ENCODE measurements around the gene TNKS2. TPM values are rescaled to one million over a fixed set of nuclear protein-coding genes. Genes with fewer than 3 reads are reported as not detected.

TNKS2 gene
- total RNA-seq, 4 donors from 2014 or later, result 26.2 to 40.3 (median 29.5) TPM

DNA sequence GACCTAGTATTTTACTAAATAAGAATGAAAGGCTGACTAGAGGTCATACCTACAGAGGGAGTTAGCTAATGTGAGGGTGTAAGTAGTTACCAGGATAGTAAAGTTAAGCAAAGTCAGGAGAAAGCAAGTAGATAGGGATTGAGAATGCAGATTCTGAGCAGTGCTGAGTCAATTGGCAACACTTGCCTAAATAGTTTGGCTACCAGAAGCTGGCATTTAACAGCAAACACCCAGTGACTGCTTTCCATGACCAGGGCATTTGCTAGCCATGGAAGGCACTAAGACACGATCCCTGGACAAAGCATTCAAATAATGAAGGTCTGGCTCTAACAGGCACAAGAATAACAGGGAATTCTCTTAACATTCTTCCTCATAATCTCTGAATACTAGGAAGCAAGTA is 25.9 kb downstream of the TNKS2 start:
- in situ Hi-C loops (cut with MboI; ENCODE audit: low sequenced_read_pairs in 4 of 4), result no loop called here
- TF ChIP-seq, protein P1, sequence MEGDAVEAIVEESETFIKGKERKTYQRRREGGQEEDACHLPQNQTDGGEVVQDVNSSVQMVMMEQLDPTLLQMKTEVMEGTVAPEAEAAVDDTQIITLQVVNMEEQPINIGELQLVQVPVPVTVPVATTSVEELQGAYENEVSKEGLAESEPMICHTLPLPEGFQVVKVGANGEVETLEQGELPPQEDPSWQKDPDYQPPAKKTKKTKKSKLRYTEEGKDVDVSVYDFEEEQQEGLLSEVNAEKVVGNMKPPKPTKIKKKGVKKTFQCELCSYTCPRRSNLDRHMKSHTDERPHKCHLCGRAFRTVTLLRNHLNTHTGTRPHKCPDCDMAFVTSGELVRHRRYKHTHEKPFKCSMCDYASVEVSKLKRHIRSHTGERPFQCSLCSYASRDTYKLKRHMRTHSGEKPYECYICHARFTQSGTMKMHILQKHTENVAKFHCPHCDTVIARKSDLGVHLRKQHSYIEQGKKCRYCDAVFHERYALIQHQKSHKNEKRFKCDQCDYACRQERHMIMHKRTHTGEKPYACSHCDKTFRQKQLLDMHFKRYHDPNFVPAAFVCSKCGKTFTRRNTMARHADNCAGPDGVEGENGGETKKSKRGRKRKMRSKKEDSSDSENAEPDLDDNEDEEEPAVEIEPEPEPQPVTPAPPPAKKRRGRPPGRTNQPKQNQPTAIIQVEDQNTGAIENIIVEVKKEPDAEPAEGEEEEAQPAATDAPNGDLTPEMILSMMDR (IDR thresholded peaks at IDR 0.05 in 4 of 5, conservative IDR thresholded peaks at IDR 0.05 in 1 of 5), result no peak
- TF ChIP-seq POLR2A (IDR thresholded peaks at IDR 0.05), result no peak

DNA sequence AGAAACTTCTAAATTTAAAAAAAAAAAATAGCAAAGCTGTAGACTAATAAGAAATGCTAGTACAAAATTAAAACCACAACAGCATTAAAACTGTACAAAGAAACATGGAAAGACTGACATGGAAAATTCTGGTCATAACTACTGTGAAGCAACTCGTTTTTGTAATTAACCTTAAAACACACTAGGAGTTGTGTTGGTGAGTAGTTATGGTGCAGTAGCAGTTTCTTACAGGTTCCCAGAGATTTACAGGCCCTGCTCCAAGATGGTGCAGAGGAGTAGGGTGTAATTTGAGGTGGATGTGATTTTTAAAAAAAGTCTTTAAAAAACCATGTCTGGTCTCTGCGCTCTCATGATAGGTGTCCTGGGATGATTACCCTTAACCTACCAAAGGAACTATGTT is 31.0 kb downstream of the TNKS2 start:
- in situ Hi-C loops (cut with MboI; ENCODE audit: low sequenced_read_pairs in 4 of 4), result loop anchor here in 2 of 4 donors (25.0 kb wide), 2 partner anchors 633 to 658 kb away; no protein-coding TSS in a partner anchor
- no peaks in the 10 kb centered on the region for H3K4me1 ChIP-seq
- TF ChIP-seq POLR2A (IDR thresholded peaks at IDR 0.05), result no peak
- TF ChIP-seq, protein P1 (IDR thresholded peaks at IDR 0.05 in 4 of 5, conservative IDR thresholded peaks at IDR 0.05 in 1 of 5), result no peak
- no peak overlapping the region for H3K27ac ChIP-seq
- DNase-seq (no peak), ATAC-seq (no peak)
- H3K36me3 ChIP-seq, result peaks cover 3 to 88% of the 10 kb centered on the region in 2 donors
- no peaks in the 10 kb centered on the region for H3K27me3 ChIP-seq
- no peak overlapping the region for H3K4me3 ChIP-seq
- intact Hi-C loops (cut with DNase I; ENCODE audit: low total_unique reads), result no loop called here
- no peaks in the 10 kb centered on the region for H3K9me3 ChIP-seq

More for the DNA sequence above, 25.9 kb downstream of the TNKS2 start:
- no peaks in the 10 kb centered on the region for H3K9me3 ChIP-seq
- H3K4me1 ChIP-seq, result peaks cover 0 to 5% of the 10 kb centered on the region in 2 donors
- DNase-seq (no peak), ATAC-seq (peak in 1 of 2 donors; percentile 56)
- no peak overlapping the region for H3K4me3 ChIP-seq
- no peaks in the 10 kb centered on the region for H3K27me3 ChIP-seq
- peak overlapping the region; percentile 6 to 58 (median 32) for H3K27ac ChIP-seq
- H3K36me3 ChIP-seq, result peaks cover 3 to 74% of the 10 kb centered on the region in 2 donors
- intact Hi-C loops (cut with DNase I; ENCODE audit: low total_unique reads), result no loop called here

DNA sequence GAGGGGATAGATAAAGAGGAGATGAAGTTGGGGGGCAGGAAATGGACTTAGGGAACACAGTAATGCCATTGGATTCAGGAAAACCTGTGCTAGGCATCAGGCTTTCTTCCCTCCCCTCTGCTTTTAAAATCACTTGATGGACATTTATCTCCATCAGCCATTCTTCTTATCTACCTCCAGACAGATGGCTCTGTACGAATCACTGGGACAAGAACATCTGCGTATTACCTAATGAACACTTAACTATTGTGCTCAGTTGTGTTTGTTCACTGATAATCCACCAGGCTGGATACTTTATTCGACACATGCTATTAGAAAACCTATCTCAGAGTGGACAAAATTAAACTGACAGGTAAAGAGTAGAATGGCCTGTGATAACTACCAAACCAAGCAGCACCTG is 40.0 kb downstream of the TNKS2 start:
- Histone ChIP-seq H3K9me3 (no peaks in the 10 kb centered on the region), H3K36me3 (peaks cover 0 to 94% of the 10 kb centered on the region in 2 donors), H3K27ac (no peak overlapping the region), H3K4me3 (no peak overlapping the region), H3K27me3 (no peaks in the 10 kb centered on the region), H3K4me1 (no peaks in the 10 kb centered on the region)
- in situ Hi-C loops (cut with MboI; ENCODE audit: low sequenced_read_pairs in 4 of 4), result loop anchor here in 2 of 4 donors (10.0 to 25.0 kb wide), 3 partner anchors 187 to 649 kb away; no protein-coding TSS in a partner anchor
- ATAC-seq, result no peak
- DNase-seq, result no peak
- intact Hi-C loops (cut with DNase I; ENCODE audit: low total_unique reads), result no loop called here
- TF ChIP-seq POLR2A (IDR thresholded peaks at IDR 0.05), result no peak
- TF ChIP-seq, protein P1 (IDR thresholded peaks at IDR 0.05 in 4 of 5, conservative IDR thresholded peaks at IDR 0.05 in 1 of 5), result no peak

DNA sequence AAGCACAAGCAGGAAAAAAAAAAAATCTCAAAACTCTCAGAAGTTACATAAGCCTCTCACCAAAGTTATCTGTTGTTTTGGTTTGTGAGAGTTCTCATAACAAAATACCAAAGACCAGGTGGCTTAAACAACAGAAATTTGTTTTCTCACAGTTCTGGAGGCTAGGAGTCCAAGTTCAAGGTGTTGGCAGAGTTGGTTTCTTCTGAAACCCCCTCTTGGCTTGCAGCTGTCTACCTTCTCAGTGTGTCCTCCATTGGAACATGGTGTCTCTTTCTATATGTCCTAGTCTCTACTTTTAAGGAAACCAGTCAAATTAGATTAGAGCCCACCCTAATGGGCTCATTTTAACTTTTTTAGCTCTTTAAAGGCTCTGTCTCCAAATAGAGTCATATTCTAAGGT is 44.9 kb downstream of the TNKS2 start:
- Histone ChIP-seq H3K4me1 (no peaks in the 10 kb centered on the region), H3K9me3 (no peaks in the 10 kb centered on the region), H3K4me3 (no peak overlapping the region), H3K27me3 (no peaks in the 10 kb centered on the region), H3K36me3 (peaks cover 2 to 99% of the 10 kb centered on the region in 2 donors), H3K27ac (no peak overlapping the region)
- in situ Hi-C loops (cut with MboI; ENCODE audit: low sequenced_read_pairs in 4 of 4) (loop anchor here in 2 of 4 donors (25.0 kb wide), 2 partner anchors 619 to 644 kb away; no protein-coding TSS in a partner anchor), intact Hi-C loops (cut with DNase I; ENCODE audit: low total_unique reads) (no loop called here)
- TF ChIP-seq, protein P1 (IDR thresholded peaks at IDR 0.05 in 4 of 5, conservative IDR thresholded peaks at IDR 0.05 in 1 of 5), result no peak
- TF ChIP-seq POLR2A (IDR thresholded peaks at IDR 0.05), result no peak
- ATAC-seq (no peak), DNase-seq (no peak)

DNA sequence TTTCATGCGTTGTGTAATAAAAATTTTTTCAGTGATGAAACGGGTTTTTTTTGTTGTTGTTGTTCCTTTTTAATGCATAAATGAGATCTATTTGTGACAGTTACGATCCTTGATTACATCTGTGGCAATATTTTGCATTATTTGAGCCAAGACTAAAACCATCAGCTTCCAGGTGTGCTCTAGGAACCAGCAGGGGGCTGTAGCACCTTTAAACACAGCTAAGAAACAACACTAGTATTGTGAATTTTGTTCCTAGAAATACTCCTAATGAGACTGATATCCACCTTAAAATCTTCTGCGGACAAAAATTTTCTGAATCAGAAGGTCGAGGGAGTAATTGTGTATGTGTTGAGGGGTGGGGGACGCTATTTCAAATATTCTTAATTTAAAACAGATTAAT is 58.4 kb downstream of the TNKS2 start:
- no peaks in the 10 kb centered on the region for H3K4me1 ChIP-seq
- no peak overlapping the region for H3K4me3 ChIP-seq
- no peak for ATAC-seq
- in situ Hi-C loops (cut with MboI; ENCODE audit: low sequenced_read_pairs in 4 of 4), result no loop called here
- H3K27ac ChIP-seq, result no peak overlapping the region
- intact Hi-C loops (cut with DNase I; ENCODE audit: low total_unique reads), result no loop called here
- peaks cover 6 to 100% of the 10 kb centered on the region in 2 donors for H3K36me3 ChIP-seq
- H3K9me3 ChIP-seq, result no peaks in the 10 kb centered on the region
- no peaks in the 10 kb centered on the region for H3K27me3 ChIP-seq
- TF ChIP-seq POLR2A (IDR thresholded peaks at IDR 0.05), result no peak
- TF ChIP-seq, protein P1 (IDR thresholded peaks at IDR 0.05 in 4 of 5, conservative IDR thresholded peaks at IDR 0.05 in 1 of 5), result peak in 1 of 5 experiments; percentile 10
- DNase-seq, result no peak

Measured in gastrocnemius medialis (tissue), 4 donors.